Measurements from ENCODE around the gene NNAT. TPM values are rescaled to one million over a fixed set of nuclear protein-coding genes. Genes with fewer than 3 reads are reported as not detected.
"Not testable (repeated sequence)": the region's sequence is repeated elsewhere in the genome, so short reads cannot be mapped to it uniquely, and the experiment has no call there.

The NNAT gene
- polyA plus RNA-seq, 1 donor from 2014 or later = 996 TPM

- TF ChIP-seq RAD21 (conservative IDR thresholded peaks at IDR 0.05) = no peak
Measured at GRCh38 chr20:37481610-37482009, 39.4 kb upstream of the NNAT start (continued).

- Histone ChIP-seq H3K27ac (ENCODE audit: low read length) (no peak overlapping the region), H3K4me2 (ENCODE audit: low read length) (no peak overlapping the region), H3K9me2 (ENCODE audit: insufficient read depth, low read length) (no peaks in the 10 kb centered on the region), H3K4me3 (ENCODE audit: low read length) (no peak overlapping the region), H3K36me3 (ENCODE audit: insufficient read depth, low read length) (no peaks in the 10 kb centered on the region), H2AFZ (ENCODE audit: low read depth, low read length) (no peak overlapping the region), H3K79me2 (replicated peaks; ENCODE audit: insufficient read depth, low read length) (no peaks in the 10 kb centered on the region), H3K9me3 (ENCODE audit: low read length) (no peaks in the 10 kb centered on the region), H4K20me1 (ENCODE audit: insufficient read depth) (no peaks in the 10 kb centered on the region), H3F3A (ENCODE audit: insufficient read depth, low read length, poor library complexity, severe bottlenecking) (no peaks in the 10 kb centered on the region), H3K9ac (ENCODE audit: low read length) (no peak overlapping the region), H3K27me3 (ENCODE audit: insufficient read depth, low read depth, low read length) (no peaks in the 10 kb centered on the region)
- no peak for TF ChIP-seq EP300 (conservative IDR thresholded peaks at IDR 0.05; ENCODE audit: poor library complexity, severe bottlenecking)
- TF ChIP-seq RAD21 (conservative IDR thresholded peaks at IDR 0.05) = no peak
- TF ChIP-seq EZH2 (IDR thresholded peaks at IDR 0.05; ENCODE audit: borderline replicate concordance, insufficient read depth, low read length, poor library complexity, severe bottlenecking) = no peak
- TF ChIP-seq REST (IDR thresholded peaks at IDR 0.05; ENCODE audit: borderline replicate concordance) = no peak
- TF ChIP-seq MXI1 (conservative IDR thresholded peaks at IDR 0.05; ENCODE audit: poor library complexity, severe bottlenecking) = no peak
- no peak for TF ChIP-seq TAF1 (IDR thresholded peaks at IDR 0.05; ENCODE audit: low read depth)
- no peak for TF ChIP-seq SMC3 (conservative IDR thresholded peaks at IDR 0.05; ENCODE audit: poor library complexity)
Measured at GRCh38 chr20:37484331-37484730, 36.7 kb upstream of the NNAT start.

- H3F3A ChIP-seq (ENCODE audit: insufficient read depth, low read length, poor library complexity, severe bottlenecking); H3K9me3 ChIP-seq (ENCODE audit: low read length); H4K20me1 ChIP-seq (ENCODE audit: insufficient read depth); H3K27ac ChIP-seq (ENCODE audit: low read length); H3K9ac ChIP-seq (ENCODE audit: low read length); H3K9me2 ChIP-seq (ENCODE audit: insufficient read depth, low read length); H3K4me2 ChIP-seq (ENCODE audit: low read length); H3K36me3 ChIP-seq (ENCODE audit: insufficient read depth, low read length); H3K4me3 ChIP-seq (ENCODE audit: low read length); H3K79me2 ChIP-seq (replicated peaks; ENCODE audit: insufficient read depth, low read length); H3K27me3 ChIP-seq (ENCODE audit: insufficient read depth, low read depth, low read length); H2AFZ ChIP-seq (ENCODE audit: low read depth, low read length): not testable (repeated sequence)
Measured at GRCh38 chr20:37486209-37486608, 34.8 kb upstream of the NNAT start.

GRCh38 chr20:37490663-37491350 is 30.2 kb upstream of the NNAT start:
- no peak overlapping the region for H2AFZ ChIP-seq (ENCODE audit: low read depth, low read length)
- H3K9me2 ChIP-seq (ENCODE audit: insufficient read depth, low read length) = no peaks in the 10 kb centered on the region
- no peak for TF ChIP-seq CTCF (IDR thresholded peaks at IDR 0.05; ENCODE audit: poor library complexity, severe bottlenecking)
- peak overlapping the region; percentile 25 for H3K4me3 ChIP-seq (ENCODE audit: low read length)
- no peak overlapping the region for H3K4me2 ChIP-seq (ENCODE audit: low read length)
- no peaks in the 10 kb centered on the region for H3F3A ChIP-seq (ENCODE audit: insufficient read depth, low read length, poor library complexity, severe bottlenecking)
- H3K79me2 ChIP-seq (replicated peaks; ENCODE audit: insufficient read depth, low read length) = no peaks in the 10 kb centered on the region
- H3K27ac ChIP-seq (ENCODE audit: low read length) = peak overlapping the region; percentile 14
- no peak overlapping the region for H3K9ac ChIP-seq (ENCODE audit: low read length)
- H3K9me3 ChIP-seq (ENCODE audit: low read length) = no peaks in the 10 kb centered on the region
- H3K36me3 ChIP-seq (ENCODE audit: insufficient read depth, low read length) = no peaks in the 10 kb centered on the region
- no peaks in the 10 kb centered on the region for H4K20me1 ChIP-seq (ENCODE audit: insufficient read depth)
- H3K27me3 ChIP-seq (ENCODE audit: insufficient read depth, low read depth, low read length) = no peaks in the 10 kb centered on the region

All from neural cell (in vitro differentiated cells).